GM12878 (cell line): ENCODE measurements around the gene MEIS2. TPM values are rescaled to one million over a fixed set of nuclear protein-coding genes. Genes with fewer than 3 reads are reported as not detected.

Experiments
- ATAC-seq: fragments of 200-7000 bp; cut with Tn5 transposase; 3 replicates; pipeline ENCODE4 v1.9.1; 2020; ENCODE audit warnings: mild to moderate bottlenecking, moderate library complexity
- BruUV-seq: library from RNA; stranded (reverse); fragments of 400-500 nt; replicated peaks from 2 replicates; lab custom pipeline; 2021; lab: Mats Ljungman, UMichigan
- CTCF ChIA-PET: fragments of 300-600 bp; sonication (Branson Sonifier 250); formaldehyde crosslinking; extraction: SDS; loops from one replicate; lab custom pipeline; 2021; ENCODE audit warnings: inconsistent platforms; lab: Yijun Ruan, JAX
- POLR2A ChIA-PET: fragments of 350-600 bp; formaldehyde crosslinking; extraction: SDS; loops from one replicate; lab custom pipeline; 2021; ENCODE audit warnings: inconsistent platforms; lab: Charles Lee
- RAD21 ChIA-PET: fragments of 300-600 bp; sonication (Branson Sonifier 250); formaldehyde crosslinking; loops from one replicate; lab custom pipeline; 2023; ENCODE audit warnings: antibody characterized with exemption; ENCODE audit not compliant: unreplicated experiment; lab: Charles Lee
- SMC1A ChIA-PET: fragments of 300-600 bp; sonication (Branson Sonifier 250); formaldehyde crosslinking; loops from one replicate; lab custom pipeline; 2023; ENCODE audit not compliant: unreplicated experiment, uncharacterized antibody; lab: Charles Lee
- DNase-seq: peaks from one replicate; pipeline ENCODE4 v3.0.0-alpha.2; 2011; ENCODE audit warnings: low read depth, low spot score
- FAIRE-seq: peaks from 3 replicates; lab custom pipeline; 2011; peaks lifted over from hg19 to GRCh38; lab: Jason Lieb, UNC
- H2AFZ ChIP-seq: 2 replicates; pipeline ENCODE4 v1.6.0; 2011; ENCODE audit warnings: low read depth, low read length, control low read depth; ENCODE audit not compliant: control insufficient read depth
- H3K27ac ChIP-seq: 2 replicates; pipeline ENCODE4 v1.5.1; 2011; ENCODE audit warnings: control low read depth; ENCODE audit not compliant: control insufficient read depth, insufficient read depth
- H3K27me3 ChIP-seq, 2 experiments: replicated peaks in 1 of 2; 2 replicates each; pipeline versions ENCODE4 v1.6.0 to v1.6.1; 2011; ENCODE audit warnings: low read length in 1 of 2; ENCODE audit not compliant: control insufficient read depth in 2 of 2, insufficient read depth in 2 of 2
- H3K36me3 ChIP-seq, 2 experiments: 2 replicates each; pipeline ENCODE4 v1.5.1; 2011; ENCODE audit warnings: low read length in 1 of 2; ENCODE audit not compliant: control insufficient read depth in 2 of 2, insufficient read depth in 2 of 2
- H3K4me1 ChIP-seq: 2 replicates; pipeline ENCODE4 v1.6.1; 2011; ENCODE audit warnings: mild to moderate bottlenecking, low read length, moderate library complexity, mixed read lengths; ENCODE audit not compliant: control insufficient read depth, insufficient read depth
- H3K4me2 ChIP-seq: 2 replicates; pipeline ENCODE4 v1.6.0; 2011; ENCODE audit warnings: control low read depth; ENCODE audit not compliant: control insufficient read depth, insufficient read depth
- H3K4me3 ChIP-seq: fragments of 200-600 bp; sonication (generic); 2 replicates; pipeline ENCODE4 v1.5.1; 2016
- H3K79me2 ChIP-seq: 2 replicates; pipeline ENCODE4 v1.6.0; 2011; ENCODE audit warnings: low read length; ENCODE audit not compliant: control insufficient read depth, insufficient read depth
- H3K9ac ChIP-seq: 2 replicates; pipeline ENCODE4 v1.8.0; 2011; ENCODE audit warnings: low read length, control low read depth, mixed read lengths; ENCODE audit not compliant: control insufficient read depth, insufficient read depth
- H3K9me3 ChIP-seq: replicated peaks from 3 replicates; pipeline ENCODE4 v1.5.1; 2011; ENCODE audit warnings: mild to moderate bottlenecking, low read length; ENCODE audit not compliant: control insufficient read depth, insufficient read depth
- H4K20me1 ChIP-seq: 2 replicates; pipeline ENCODE4 v1.6.0; 2011; ENCODE audit not compliant: control insufficient read depth, insufficient read depth
- GATAD2B ChIP-seq: fragments of 450-650 bp; conservative IDR thresholded peaks from 2 replicates; pipeline ENCODE4 v1.6.1; 2017; ENCODE audit warnings: low read depth, mild to moderate bottlenecking, moderate library complexity
- IKZF1 ChIP-seq: fragments of 450-650 bp; conservative IDR thresholded peaks from 2 replicates; pipeline ENCODE4 v1.6.1; 2017; ENCODE audit warnings: antibody characterized with exemption, mild to moderate bottlenecking
- MXI1 ChIP-seq: fragments of 150-350 bp; IDR thresholded peaks from 2 replicates; pipeline ENCODE4 v1.6.1; 2011; ENCODE audit warnings: low read depth, mild to moderate bottlenecking, inconsistent platforms, low read length, improper control_type of control experiment
- NR2C1 ChIP-seq: fragments of 450-650 bp; IDR thresholded peaks from 2 replicates; pipeline ENCODE4 v1.6.1; 2017; ENCODE audit warnings: antibody characterized with exemption, mild to moderate bottlenecking, moderate library complexity
- PRDM15 ChIP-seq: fragments of 450-650 bp; formaldehyde crosslinking; IDR thresholded peaks from 2 replicates; pipeline ENCODE4 v1.4.0; 2020; ENCODE audit warnings: mild to moderate bottlenecking, moderate library complexity
- RBBP5 ChIP-seq: fragments of 200-600 bp; sonication (generic); conservative IDR thresholded peaks from 2 replicates; pipeline ENCODE4 v1.6.1; 2016
- RFX5 ChIP-seq: IDR thresholded peaks from 2 replicates; pipeline ENCODE4 v1.6.1; 2011; ENCODE audit warnings: low read depth, low read length, improper control_type of control experiment
- SREBF1 ChIP-seq: IDR thresholded peaks from 2 replicates; pipeline ENCODE4 v1.6.1; 2012; ENCODE audit warnings: mild to moderate bottlenecking, low read length
- USF1 ChIP-seq: IDR thresholded peaks from 2 replicates; pipeline ENCODE4 v1.6.1; 2011; ENCODE audit warnings: borderline replicate concordance, low read depth, mild to moderate bottlenecking, moderate library complexity, mixed read lengths, low read length; ENCODE audit not compliant: insufficient read depth; ENCODE audit errors: extremely low read length
- ZBTB33 ChIP-seq: fragments of 450-650 bp; IDR thresholded peaks from 2 replicates; pipeline ENCODE4 v1.6.1; 2017; ENCODE audit warnings: mild to moderate bottlenecking
- ZBTB4 ChIP-seq: fragments of 450-650 bp; formaldehyde crosslinking; IDR thresholded peaks from 2 replicates; pipeline ENCODE4 v1.4.0; 2022; ENCODE audit warnings: mild to moderate bottlenecking, moderate library complexity
- ZNF24 ChIP-seq: fragments of 450-650 bp; IDR thresholded peaks from 2 replicates; pipeline ENCODE4 v1.6.1; 2017; ENCODE audit warnings: antibody characterized with exemption, mild to moderate bottlenecking
- WGBS: methylation state at CpG from one replicate; pipeline ENCODE4 v1.1.6; 2016; ENCODE audit warnings: low lambda C conversion rate; ENCODE audit not compliant: insufficient replicate concordance, insufficient coverage; ENCODE audit errors: missing lambda C conversion rate; 5-methylcytosine and 5-hydroxymethylcytosine counted together
- in situ Hi-C: fragments of 300-500 bp; cut with MboI; formaldehyde crosslinking; loops from 9 replicates; pipeline ENCODE4 v1.14.3; 2018; ENCODE audit warnings: mixed read lengths
- intact Hi-C: fragments of 100-400 bp; cut with micrococcal nuclease; formaldehyde crosslinking; loops from one replicate; pipeline ENCODE4 v1.14.2; 2022; ENCODE audit not compliant: unreplicated experiment
- polyA plus RNA-seq, 11 experiments: library from polyadenylated mRNA; depleted of rRNA in 4 of 11; unstranded in 6 of 11; stranded (reverse) in 5 of 11; fragments of >200 nt; fragmentation: Nextera tagmentation in 4 of 11; fragmentation: Illumina TruSeq in 1 of 11; extraction: Ambion mirVana in 4 of 11; extraction: Trizol in 1 of 11; gene quantifications; 1 replicate in 1 of 11; 2 replicates in 10 of 11; pipeline versions ENCODE4 v1.2.1 to v1.2.3, GENCODE V29; 2011 to 2016; ENCODE audit warnings: inconsistent platforms in 2 of 11, missing spikeins in 2 of 11, low read depth in 1 of 11
- total RNA-seq, 4 experiments: library from RNA; depleted of rRNA in 3 of 4; stranded (reverse); fragments of >200 nt in 3 of 4; fragmentation: Illumina TruSeq in 1 of 4; extraction: Trizol in 1 of 4; gene quantifications; 2 replicates each; pipeline versions ENCODE4 v1.2.1 to v1.2.3, GENCODE V29; 2013 to 2021

The MEIS2 gene
- total and polyA plus RNA-seq, 10 of the 15 experiments (the other 5 are each of a cell fraction or from before 2014, with no cell fraction given) = 9.2 to 54.0 (median 20.4) TPM

- no peak for TF ChIP-seq PRDM15 (CRISPR knock-in tag)
- TF ChIP-seq GATAD2B = no peak
- TF ChIP-seq ZNF24 = no peak
- TF ChIP-seq RBBP5 = no peak
- TF ChIP-seq SREBF1 = no peak
- TF ChIP-seq USF1 = no peak
Measured at GRCh38 chr15:37106490-37107001, 6.2 kb upstream of the MEIS2 start (continued).

- DNase-seq (no peak), ATAC-seq (no peak), FAIRE-seq (no peak)
- Histone ChIP-seq H3K36me3 (no peaks in the 10 kb centered on the region), H3K9ac (no peak overlapping the region), H3K27me3 (peaks cover 1 to 33% of the 10 kb centered on the region in 2 experiments), H3K4me1 (no peaks in the 10 kb centered on the region; the same call in 1 of the 2 replicates), H2AFZ (no peak overlapping the region), H3K4me3 (no peak overlapping the region), H3K27ac (no peak overlapping the region), H3K9me3 (no peaks in the 10 kb centered on the region), H3K4me2 (no peak overlapping the region), H3K79me2 (no peaks in the 10 kb centered on the region), H4K20me1 (no peaks in the 10 kb centered on the region)
- ChIA-PET POLR2A (no interaction called here), CTCF (interaction anchor here (0.8 to 5.2 kb wide), 14 partner anchors 12 to 1354 kb away, joined by 3 to 66 read pairs (median 4); no protein-coding TSS in a partner anchor), RAD21 (interaction anchor here (0.7 to 3.6 kb wide), 4 partner anchors 57 to 605 kb away, joined by 3 to 39 read pairs (median 4); no protein-coding TSS in a partner anchor), SMC1A (interaction anchor here (1.0 to 12.8 kb wide), 5 partner anchors 21 to 604 kb away, joined by 3 to 130 read pairs (median 5); no protein-coding TSS in a partner anchor)
- intact Hi-C loops = loop anchor here (1.0 to 10.0 kb wide), 4 partner anchors 223 to 1581 kb away; no protein-coding TSS in a partner anchor
- WGBS = 38% methylated on average over 5 of the region's 5 CpGs
- no TSS peak for BruUV-seq
- in situ Hi-C loops = loop anchor here (10.0 kb wide), 1 partner anchor 611 kb away; no protein-coding TSS in a partner anchor
- TF ChIP-seq NR2C1 = no peak
- no peak for TF ChIP-seq ZBTB4
- no peak for TF ChIP-seq ZBTB33
- no peak for TF ChIP-seq IKZF1
- no peak for TF ChIP-seq MXI1
- TF ChIP-seq RFX5 = no peak
Measured at GRCh38 chr15:37105889-37106288, 5.5 kb upstream of the MEIS2 start.
